Raji (cell line): ENCODE measurements around the gene TAPBP.

Source experiments
- POLR2A ChIP-seq: IDR thresholded peaks from 2 replicates; pipeline ENCODE4 v1.6.1; 2011; ENCODE audit warnings: low read depth, low read length, control low read depth; ENCODE audit not compliant: insufficient read depth

Gene TAPBP

DNA sequence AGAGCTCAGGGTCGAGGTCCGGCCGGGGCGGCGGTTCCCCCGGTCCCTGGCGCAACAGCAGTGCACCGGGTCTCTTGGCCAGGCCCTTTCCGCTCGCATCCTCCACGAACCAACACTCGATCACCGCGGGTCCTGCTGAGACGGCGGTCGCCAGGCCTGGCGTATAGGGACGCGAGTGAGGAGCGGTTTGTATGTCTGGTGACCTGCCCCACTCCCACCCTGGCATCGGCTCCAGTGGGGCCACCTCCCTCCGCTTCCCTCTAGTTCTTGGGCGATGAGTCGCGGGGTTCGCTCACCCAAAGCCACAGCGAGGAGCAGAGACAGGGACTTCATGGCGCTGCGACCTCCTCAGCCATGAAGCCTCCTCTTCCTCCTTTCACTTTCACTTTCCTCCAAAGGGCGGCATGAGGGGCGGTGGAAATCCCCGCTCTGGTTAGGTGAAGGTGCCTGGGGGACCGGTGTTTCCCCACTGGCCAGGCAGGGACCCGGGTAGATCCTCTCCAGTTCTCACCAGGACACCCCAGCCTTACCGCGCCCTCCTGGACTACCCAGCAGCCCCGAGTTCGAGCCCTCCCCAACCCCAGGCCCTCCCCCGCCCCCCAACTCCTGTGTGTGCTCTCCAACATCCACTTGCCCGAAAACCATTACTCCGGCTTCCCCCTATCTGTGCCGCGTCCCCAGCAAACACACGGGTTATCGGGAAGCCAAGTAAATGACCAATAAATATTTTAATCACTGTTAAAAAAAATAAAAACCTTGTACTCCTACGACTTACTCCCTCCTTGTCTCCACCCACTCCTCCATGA, at the start of gene TAPBP:
TSS of gene TAPBP (minus strand) at position 370 of the 806 bp plus-strand sequence. CDS start at position 333, 37 bp downstream.
- TF ChIP-seq POLR2A, result peak; percentile 91

GRCh38 chr6:33359331-33359730, 45.5 kb upstream of the TAPBP start:
- no peak for TF ChIP-seq POLR2A

DNA sequence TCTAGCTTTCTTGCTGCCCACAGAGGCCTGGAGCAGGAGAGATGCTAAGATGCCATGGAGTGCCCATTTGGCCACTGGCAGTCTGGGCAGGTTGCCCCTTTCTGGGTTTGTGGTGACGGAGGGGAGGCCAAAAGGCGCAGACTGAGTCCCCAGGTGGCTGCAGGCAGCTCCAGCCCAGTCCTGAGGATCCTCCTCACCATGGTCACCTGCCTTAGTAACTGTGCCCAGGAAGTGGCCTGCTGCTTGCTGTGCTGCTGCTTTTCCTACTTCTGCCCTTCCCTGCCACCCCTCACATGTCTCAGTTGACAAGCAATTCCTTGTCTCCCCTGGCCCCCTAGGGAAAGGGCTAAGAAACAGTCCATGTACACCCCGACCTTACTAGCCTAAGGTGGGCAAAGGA, 42.4 kb upstream of the TAPBP start:
- no peak for TF ChIP-seq POLR2A

DNA sequence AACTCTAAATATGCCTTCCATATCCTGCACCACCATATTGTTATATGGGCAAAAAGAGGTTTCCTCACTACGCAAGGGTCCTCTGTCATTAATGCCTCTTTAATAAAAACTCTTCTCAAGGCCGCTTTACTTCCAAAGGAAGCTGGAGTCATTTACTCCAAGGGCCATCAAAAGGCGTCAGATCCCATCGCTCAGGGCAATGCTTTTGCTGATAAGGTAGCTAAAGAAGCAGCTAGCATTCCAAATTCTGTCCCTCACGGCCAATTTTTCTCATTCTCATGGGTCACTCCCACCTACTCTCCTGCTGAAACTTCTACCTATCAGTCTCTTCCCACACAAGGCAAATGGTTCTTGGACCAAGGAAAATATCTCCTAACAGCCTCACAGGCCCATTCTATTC, 33.9 kb upstream of the TAPBP start:
- TF ChIP-seq POLR2A, result no peak

GRCh38 chr6:33344701-33345697, 31.1 kb upstream of the TAPBP start:
- TF ChIP-seq POLR2A, result peak; percentile 36; the same call in 1 of the 2 replicates

- no peak for TF ChIP-seq POLR2A
Measured at GRCh38 chr6:33343953-33344611, 30.2 kb upstream of the TAPBP start.

DNA sequence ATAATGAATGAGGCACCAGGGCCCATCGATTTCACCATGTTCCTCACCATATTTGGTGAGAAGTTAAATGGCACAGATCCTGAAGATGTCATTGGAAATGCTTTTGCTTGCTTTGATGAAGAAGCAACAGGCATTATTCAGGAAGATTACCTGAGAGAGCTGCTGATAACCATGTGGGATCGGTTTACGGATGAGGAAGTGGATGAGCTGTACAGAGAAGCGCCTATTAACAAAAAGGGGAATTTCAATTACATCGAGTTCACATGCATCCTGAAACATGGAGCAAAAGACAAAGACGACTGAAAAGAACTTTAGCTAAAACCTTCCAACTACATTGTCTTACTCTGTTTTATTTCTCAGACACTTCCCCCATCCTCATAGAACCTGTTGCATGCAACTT, 25.3 kb upstream of the TAPBP start:
- TF ChIP-seq POLR2A, result no peak

- no peak for TF ChIP-seq POLR2A
Measured at GRCh38 chr6:33336495-33336894, 22.6 kb upstream of the TAPBP start.

DNA sequence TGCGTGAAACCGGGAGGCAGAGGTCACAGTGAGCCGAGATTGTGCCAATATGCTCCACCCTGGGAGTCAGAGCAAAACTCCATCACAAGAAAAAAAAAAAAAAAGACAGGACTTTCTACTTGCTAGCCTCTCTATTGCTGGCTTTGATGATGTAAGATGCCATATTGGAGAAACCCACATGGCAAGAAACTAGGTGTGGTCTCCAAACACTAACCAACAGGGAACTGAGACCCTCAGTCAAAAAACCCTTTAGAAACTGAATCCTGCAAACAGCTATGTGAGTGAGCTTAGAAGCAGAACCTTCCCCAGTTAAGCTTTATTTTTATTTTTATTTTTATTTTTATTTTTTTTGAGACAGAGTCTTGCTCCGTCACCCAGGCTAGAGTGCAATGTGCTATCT, 22.0 kb upstream of the TAPBP start:
- no peak for TF ChIP-seq POLR2A

DNA sequence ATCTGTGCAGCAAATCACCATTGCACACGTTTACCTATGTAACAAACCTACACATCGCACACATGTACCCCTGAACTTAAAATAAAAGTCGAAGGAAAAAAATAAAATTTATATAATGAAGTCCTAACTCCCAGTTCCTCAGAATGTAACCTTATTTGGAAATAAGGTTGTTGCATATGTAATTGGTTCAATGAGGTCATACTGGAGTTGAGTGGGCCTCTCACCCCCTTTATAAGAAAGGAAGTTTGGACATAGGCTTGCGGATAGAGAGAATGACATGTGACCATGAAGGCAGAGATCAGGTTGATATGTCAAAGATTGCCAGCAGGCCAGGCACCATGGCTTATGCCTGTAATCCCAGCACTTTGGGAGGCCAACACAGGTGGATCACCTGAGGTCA, 19.8 kb upstream of the TAPBP start:
- no peak for TF ChIP-seq POLR2A

- TF ChIP-seq POLR2A, result no peak
Measured at GRCh38 chr6:33330736-33331135, 16.9 kb upstream of the TAPBP start.

GRCh38 chr6:33329058-33329457, 15.2 kb upstream of the TAPBP start:
- no peak for TF ChIP-seq POLR2A

DNA sequence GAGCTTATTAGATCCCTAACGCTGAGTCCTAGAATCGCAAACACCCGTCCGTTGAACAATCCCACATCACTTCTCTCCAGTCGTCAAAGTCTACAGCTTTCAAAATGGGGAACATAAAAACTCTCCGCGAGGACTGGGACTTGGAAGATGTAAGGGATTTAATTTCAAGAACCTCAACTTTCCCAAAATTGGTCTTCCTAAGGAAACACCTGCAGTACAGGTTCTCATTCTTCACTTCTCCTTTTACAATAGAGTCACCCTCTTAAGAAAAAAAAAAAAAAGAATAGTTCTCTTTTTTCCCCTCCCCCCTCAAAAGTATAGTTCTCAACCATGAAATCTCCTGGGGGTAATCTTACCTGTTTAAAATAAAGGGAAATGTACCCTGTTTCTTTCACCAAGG, 10.2 kb upstream of the TAPBP start:
- TF ChIP-seq POLR2A, result no peak

DNA sequence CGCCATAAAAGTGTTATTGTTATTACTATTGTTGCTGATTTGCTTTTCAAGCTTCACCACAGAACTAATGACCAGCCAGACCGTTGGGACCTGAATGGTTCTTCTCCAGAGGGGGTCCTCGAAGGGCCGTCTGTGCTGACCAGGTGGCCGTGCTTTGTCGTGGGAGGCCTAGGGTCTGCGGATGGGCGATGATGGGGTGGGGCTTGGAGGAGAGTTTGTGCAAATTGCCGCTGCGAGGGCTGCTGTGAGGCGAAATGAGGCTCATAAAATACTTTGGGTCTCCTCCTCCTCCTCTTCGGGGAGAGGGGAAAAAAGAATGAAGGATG, 9.7 kb upstream of the TAPBP start:
- TF ChIP-seq POLR2A, result no peak

- TF ChIP-seq POLR2A, result no peak
Measured at GRCh38 chr6:33321227-33321626, 7.3 kb upstream of the TAPBP start.
